ENCODE measurements around the gene EXOC3L1. TPM values are rescaled to one million over a fixed set of nuclear protein-coding genes. Genes with fewer than 3 reads are reported as not detected.

EXOC3L1 gene
- total and polyA plus RNA-seq, 12 donors: 1.8 to 8.8 (median 3.2) TPM

GRCh38 chr16:67173808-67174705 is 15.9 kb downstream of the EXOC3L1 start:
- Histone ChIP-seq H3K27me3 (peaks cover 0 to 36% (median 0%) of the 10 kb centered on the region in 7 donors), H3K4me3 (peak overlapping the region; percentile 19 to 58 (median 48)), H3K27ac (peak overlapping the region; percentile 67 to 97 (median 88)), H3K9me3 (no peaks in the 10 kb centered on the region), H3K36me3 (peaks cover 0 to 17% (median 0%) of the 10 kb centered on the region in 9 donors), H3K4me1 (peaks cover 12 to 72% (median 51%) of the 10 kb centered on the region in 9 donors)
- DNase-seq (peak; percentile 82 to 87), ATAC-seq (peak; percentile 70 to 81 (median 75))
- TF ChIP-seq CTCF (IDR thresholded peaks at IDR 0.05): peak in 5 of 9 donors; percentile 16 to 55 (median 49)
- intact Hi-C loops (cut with DNase I): no loop called here
- 1% methylated on average over 71 of the region's 71 CpGs for WGBS, 2 donors

DNA sequence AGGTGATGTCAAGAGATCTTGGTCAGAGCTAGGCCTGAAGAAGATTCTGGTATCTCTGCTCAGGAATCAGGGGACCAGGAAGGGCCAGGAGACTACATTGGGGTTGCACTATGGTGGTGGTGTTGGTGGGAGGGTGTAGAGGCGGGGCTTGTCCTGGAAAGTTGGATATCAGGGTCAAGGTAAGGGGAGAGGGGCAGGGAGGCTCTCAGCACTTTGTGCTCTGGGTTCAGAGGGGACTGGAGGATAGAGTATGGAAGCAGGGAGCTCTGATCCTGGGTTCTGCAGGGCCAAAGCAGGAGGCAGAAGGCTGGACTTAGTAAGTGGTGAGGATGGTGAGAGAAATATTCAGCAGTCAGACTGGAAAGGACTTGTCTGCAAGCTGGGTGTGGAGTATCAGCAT is 16.6 kb downstream of the EXOC3L1 start:
- Histone ChIP-seq H3K4me1 (peaks cover 12 to 67% (median 47%) of the 10 kb centered on the region in 9 donors), H3K27me3 (peaks cover 0 to 43% (median 0%) of the 10 kb centered on the region in 7 donors), H3K36me3 (peaks cover 0 to 17% (median 0%) of the 10 kb centered on the region in 9 donors), H3K27ac (peak overlapping the region; percentile 67 to 97 (median 88)), H3K4me3 (peak overlapping the region in 9 of 10 donors; percentile 35 to 58 (median 49)), H3K9me3 (no peaks in the 10 kb centered on the region)
- DNase-seq (no peak), ATAC-seq (no peak)
- no peak for TF ChIP-seq CTCF (IDR thresholded peaks at IDR 0.05)
- 87 to 100% methylated on average over 1 of the region's 1 CpG for WGBS, 2 donors
- intact Hi-C loops (cut with DNase I): no loop called here

DNA sequence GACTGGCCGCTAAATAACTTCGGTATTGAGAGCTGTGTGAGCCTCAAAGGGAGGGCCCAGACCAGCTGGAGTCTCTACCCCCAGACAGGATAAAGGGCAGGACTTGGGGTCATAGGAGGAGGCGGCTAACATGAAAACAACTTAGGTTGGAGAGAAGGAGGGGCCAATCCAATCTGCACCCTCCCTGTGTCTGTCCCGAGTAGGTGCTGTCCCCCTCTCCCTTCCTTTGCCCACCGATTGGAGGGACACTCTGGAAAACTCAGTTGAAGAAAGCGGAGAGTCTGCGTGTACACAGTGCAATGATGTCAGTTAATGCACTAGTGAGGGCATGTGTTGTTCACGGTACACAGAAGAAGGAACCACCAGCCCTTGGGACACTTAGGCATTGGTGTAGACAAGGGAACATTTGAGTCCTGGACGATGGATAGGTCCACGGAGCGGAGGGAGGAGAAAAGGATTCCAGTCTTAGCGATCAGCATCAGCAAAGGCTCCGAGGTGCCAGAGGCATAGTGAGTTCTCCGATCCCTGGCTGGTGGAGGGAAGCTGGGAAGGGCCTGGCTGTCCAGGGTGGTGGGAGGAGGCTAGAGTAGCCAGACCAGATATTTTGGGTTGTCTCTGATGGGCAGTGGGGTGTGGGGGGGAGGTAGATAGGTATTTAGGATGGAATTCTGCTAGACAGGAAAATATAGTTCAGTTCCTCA is 18.8 kb downstream of the EXOC3L1 start:
- peaks cover 12 to 60% (median 39%) of the 10 kb centered on the region in 9 donors for H3K4me1 ChIP-seq
- TF ChIP-seq CTCF (IDR thresholded peaks at IDR 0.05): no peak
- H3K27me3 ChIP-seq: peaks cover 0 to 65% (median 0%) of the 10 kb centered on the region in 7 donors
- 33 to 34% methylated on average over 14 of the region's 14 CpGs for WGBS, 2 donors
- ATAC-seq (peak; percentile 2 to 30 (median 6)), DNase-seq (no peak)
- H3K9me3 ChIP-seq: no peaks in the 10 kb centered on the region
- intact Hi-C loops (cut with DNase I): no loop called here
- H3K36me3 ChIP-seq: peaks cover 0 to 10% (median 0%) of the 10 kb centered on the region in 9 donors
- peak overlapping the region; percentile 69 to 98 (median 94) for H3K27ac ChIP-seq
- peak overlapping the region; percentile 30 to 60 (median 54) for H3K4me3 ChIP-seq

Data from heart right ventricle (tissue), 16 donors.